GM12892 (cell line): ENCODE measurements around the gene RAD50.

Source experiments
- POLR2A ChIP-seq: IDR thresholded peaks from 2 replicates; pipeline ENCODE4 v1.6.1; 2011; ENCODE audit warnings: low read depth, low read length, control low read depth
- POLR2AphosphoS5 ChIP-seq: IDR thresholded peaks from 2 replicates; pipeline ENCODE4 v1.6.1; 2011; ENCODE audit warnings: low read depth, low read length, control low read depth
- TAF1 ChIP-seq: IDR thresholded peaks from 2 replicates; pipeline ENCODE4 v1.6.1; 2011; ENCODE audit warnings: low read depth, mild to moderate bottlenecking, control low read depth, low read length, borderline replicate concordance

DNA sequence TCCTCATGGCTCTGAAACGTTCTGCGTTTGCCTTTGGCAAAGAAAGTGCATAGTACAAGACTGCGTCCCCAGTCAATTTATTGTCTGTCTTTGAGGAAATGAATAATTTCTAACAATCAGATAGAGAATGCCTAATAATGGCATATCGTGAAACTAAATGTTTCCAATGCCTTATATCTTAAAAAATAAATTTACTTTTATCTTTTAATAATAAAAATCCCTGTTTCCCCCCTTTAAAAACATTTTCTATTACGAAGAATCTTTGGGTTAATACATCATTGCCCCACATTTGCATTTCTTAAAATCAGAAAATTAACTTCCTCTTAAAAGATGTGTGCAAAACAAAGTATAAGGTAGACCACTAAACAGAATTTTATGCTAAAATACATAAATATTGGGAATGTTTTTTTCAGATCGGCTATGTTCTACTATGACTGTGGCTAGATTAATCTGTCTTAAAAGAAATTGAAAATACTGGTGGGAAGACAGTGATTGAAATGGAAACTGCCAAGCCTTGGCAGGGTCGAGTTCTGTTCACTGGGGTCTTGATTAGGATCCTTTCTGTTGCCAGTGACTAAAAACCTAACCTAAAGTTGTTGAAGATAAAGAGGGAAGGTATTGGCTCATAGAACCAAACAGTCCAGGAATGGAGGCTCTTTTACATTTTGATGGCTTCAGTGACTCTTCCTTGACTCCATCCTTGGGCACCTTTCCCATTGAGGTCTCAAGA is 13.1 kb upstream of the RAD50 start, which contains the start of gene IL5:
- TF ChIP-seq POLR2AphosphoS5 = no peak
- TF ChIP-seq POLR2A = no peak
- TF ChIP-seq TAF1 = no peak
